Femur (tissue), 1 donor: Measurements from ENCODE around the gene HERC2.
"Not testable (repeated sequence)": the region's sequence is repeated elsewhere in the genome, so short reads cannot be mapped to it uniquely, and the experiment has no call there.

Experiments
- DNase-seq: peaks from one replicate; pipeline ENCODE4 v3.0.0-alpha.2; 2017

Gene HERC2

GRCh38 chr15:28273873-28274610 is 47.9 kb downstream of the HERC2 start:
- DNase-seq = no peak

- DNase-seq = no peak
These were observed 48.5 kb downstream of the HERC2 start for GRCh38 chr15:28273468-28273867.

GRCh38 chr15:28272587-28272986 is 49.4 kb downstream of the HERC2 start:
- no peak for DNase-seq

- no peak for DNase-seq
These were observed 50.2 kb downstream of the HERC2 start for GRCh38 chr15:28271697-28272260.

- no peak for DNase-seq
These were observed 52.9 kb downstream of the HERC2 start for GRCh38 chr15:28269097-28269496.

- DNase-seq = no peak
These were observed 54.3 kb downstream of the HERC2 start for GRCh38 chr15:28267727-28268126.

- no peak for DNase-seq
These were observed 56.5 kb downstream of the HERC2 start for GRCh38 chr15:28265334-28266019.

GRCh38 chr15:28264166-28264565 is 57.8 kb downstream of the HERC2 start:
- no peak for DNase-seq

- no peak for DNase-seq
These were observed 59.5 kb downstream of the HERC2 start for GRCh38 chr15:28262438-28262837.

GRCh38 chr15:28260722-28261121 is 61.3 kb downstream of the HERC2 start:
- DNase-seq = no peak

GRCh38 chr15:28260317-28260716 is 61.7 kb downstream of the HERC2 start:
- no peak for DNase-seq

- no peak for DNase-seq
These were observed 66.0 kb downstream of the HERC2 start for GRCh38 chr15:28255965-28256364.

GRCh38 chr15:28252831-28253230 is 69.1 kb downstream of the HERC2 start:
- DNase-seq = no peak

GRCh38 chr15:28246605-28247004 is 75.4 kb downstream of the HERC2 start:
- no peak for DNase-seq

GRCh38 chr15:28243901-28244300 is 78.1 kb downstream of the HERC2 start:
- DNase-seq = no peak

GRCh38 chr15:28243399-28243798 is 78.6 kb downstream of the HERC2 start:
- DNase-seq = no peak

GRCh38 chr15:28238296-28238695 is 83.7 kb downstream of the HERC2 start:
- not testable (repeated sequence) for DNase-seq

- DNase-seq = not testable (repeated sequence)
These were observed 90.2 kb downstream of the HERC2 start for GRCh38 chr15:28231743-28232142.

- DNase-seq = not testable (repeated sequence)
These were observed 90.6 kb downstream of the HERC2 start for GRCh38 chr15:28231336-28231735.

- DNase-seq = not testable (repeated sequence)
These were observed 92.9 kb downstream of the HERC2 start for GRCh38 chr15:28228990-28229640.

- DNase-seq = no peak
These were observed 93.9 kb downstream of the HERC2 start for GRCh38 chr15:28228096-28228495.

- not testable (repeated sequence) for DNase-seq
These were observed 94.7 kb downstream of the HERC2 start for GRCh38 chr15:28227303-28227702.

- DNase-seq = not testable (repeated sequence)
These were observed 99.4 kb downstream of the HERC2 start for GRCh38 chr15:28222612-28223011.

- DNase-seq = not testable (repeated sequence)
These were observed 100.3 kb downstream of the HERC2 start for GRCh38 chr15:28221696-28222095.
